ENCODE data around the gene BACE2. TPM values are rescaled to one million over a fixed set of nuclear protein-coding genes. Genes with fewer than 3 reads are reported as not detected.

BACE2 gene
- polyA plus RNA-seq, 1 donor from 2014 or later, result 0.32 TPM

DNA sequence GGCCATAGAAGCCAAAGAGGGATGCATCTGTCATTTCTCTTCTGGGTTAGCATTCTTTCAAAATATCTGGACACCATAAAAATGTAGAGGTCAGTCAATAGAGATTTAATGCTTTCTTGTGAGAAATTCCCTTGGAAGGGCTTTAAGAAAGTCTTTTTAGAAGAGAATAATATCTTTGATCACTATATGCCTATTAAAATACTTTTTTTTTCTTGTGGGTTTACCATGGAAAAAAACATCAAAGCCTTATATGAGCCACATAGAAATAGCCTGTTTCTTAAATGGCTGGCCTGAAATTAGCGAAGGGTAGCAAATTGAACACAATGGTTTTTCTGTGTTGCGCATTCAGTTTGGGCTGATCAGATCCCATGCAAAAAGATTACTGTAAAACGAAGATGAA lies 36.8 kb downstream of the BACE2 start:
- H2AFZ ChIP-seq (ENCODE audit: low read depth, low read length), result no peak overlapping the region
- TF ChIP-seq MXI1 (conservative IDR thresholded peaks at IDR 0.05; ENCODE audit: poor library complexity, severe bottlenecking) (no peak), TAF1 (IDR thresholded peaks at IDR 0.05; ENCODE audit: low read depth) (no peak)
- TF ChIP-seq, protein P1, sequence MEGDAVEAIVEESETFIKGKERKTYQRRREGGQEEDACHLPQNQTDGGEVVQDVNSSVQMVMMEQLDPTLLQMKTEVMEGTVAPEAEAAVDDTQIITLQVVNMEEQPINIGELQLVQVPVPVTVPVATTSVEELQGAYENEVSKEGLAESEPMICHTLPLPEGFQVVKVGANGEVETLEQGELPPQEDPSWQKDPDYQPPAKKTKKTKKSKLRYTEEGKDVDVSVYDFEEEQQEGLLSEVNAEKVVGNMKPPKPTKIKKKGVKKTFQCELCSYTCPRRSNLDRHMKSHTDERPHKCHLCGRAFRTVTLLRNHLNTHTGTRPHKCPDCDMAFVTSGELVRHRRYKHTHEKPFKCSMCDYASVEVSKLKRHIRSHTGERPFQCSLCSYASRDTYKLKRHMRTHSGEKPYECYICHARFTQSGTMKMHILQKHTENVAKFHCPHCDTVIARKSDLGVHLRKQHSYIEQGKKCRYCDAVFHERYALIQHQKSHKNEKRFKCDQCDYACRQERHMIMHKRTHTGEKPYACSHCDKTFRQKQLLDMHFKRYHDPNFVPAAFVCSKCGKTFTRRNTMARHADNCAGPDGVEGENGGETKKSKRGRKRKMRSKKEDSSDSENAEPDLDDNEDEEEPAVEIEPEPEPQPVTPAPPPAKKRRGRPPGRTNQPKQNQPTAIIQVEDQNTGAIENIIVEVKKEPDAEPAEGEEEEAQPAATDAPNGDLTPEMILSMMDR (IDR thresholded peaks at IDR 0.05; ENCODE audit: poor library complexity, severe bottlenecking), result no peak
- TF ChIP-seq, protein P2, sequence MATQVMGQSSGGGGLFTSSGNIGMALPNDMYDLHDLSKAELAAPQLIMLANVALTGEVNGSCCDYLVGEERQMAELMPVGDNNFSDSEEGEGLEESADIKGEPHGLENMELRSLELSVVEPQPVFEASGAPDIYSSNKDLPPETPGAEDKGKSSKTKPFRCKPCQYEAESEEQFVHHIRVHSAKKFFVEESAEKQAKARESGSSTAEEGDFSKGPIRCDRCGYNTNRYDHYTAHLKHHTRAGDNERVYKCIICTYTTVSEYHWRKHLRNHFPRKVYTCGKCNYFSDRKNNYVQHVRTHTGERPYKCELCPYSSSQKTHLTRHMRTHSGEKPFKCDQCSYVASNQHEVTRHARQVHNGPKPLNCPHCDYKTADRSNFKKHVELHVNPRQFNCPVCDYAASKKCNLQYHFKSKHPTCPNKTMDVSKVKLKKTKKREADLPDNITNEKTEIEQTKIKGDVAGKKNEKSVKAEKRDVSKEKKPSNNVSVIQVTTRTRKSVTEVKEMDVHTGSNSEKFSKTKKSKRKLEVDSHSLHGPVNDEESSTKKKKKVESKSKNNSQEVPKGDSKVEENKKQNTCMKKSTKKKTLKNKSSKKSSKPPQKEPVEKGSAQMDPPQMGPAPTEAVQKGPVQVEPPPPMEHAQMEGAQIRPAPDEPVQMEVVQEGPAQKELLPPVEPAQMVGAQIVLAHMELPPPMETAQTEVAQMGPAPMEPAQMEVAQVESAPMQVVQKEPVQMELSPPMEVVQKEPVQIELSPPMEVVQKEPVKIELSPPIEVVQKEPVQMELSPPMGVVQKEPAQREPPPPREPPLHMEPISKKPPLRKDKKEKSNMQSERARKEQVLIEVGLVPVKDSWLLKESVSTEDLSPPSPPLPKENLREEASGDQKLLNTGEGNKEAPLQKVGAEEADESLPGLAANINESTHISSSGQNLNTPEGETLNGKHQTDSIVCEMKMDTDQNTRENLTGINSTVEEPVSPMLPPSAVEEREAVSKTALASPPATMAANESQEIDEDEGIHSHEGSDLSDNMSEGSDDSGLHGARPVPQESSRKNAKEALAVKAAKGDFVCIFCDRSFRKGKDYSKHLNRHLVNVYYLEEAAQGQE (IDR thresholded peaks at IDR 0.05; ENCODE audit: borderline replicate concordance), result no peak
- no peak overlapping the region for H3K9ac ChIP-seq (ENCODE audit: low read length)
- no peak overlapping the region for H3K4me2 ChIP-seq (ENCODE audit: low read length)
- no peak overlapping the region for H3K4me3 ChIP-seq (ENCODE audit: low read length)
- H4K20me1 ChIP-seq (ENCODE audit: insufficient read depth), result no peaks in the 10 kb centered on the region
- no peaks in the 10 kb centered on the region for H3K79me2 ChIP-seq (replicated peaks; ENCODE audit: insufficient read depth, low read length)
- no peaks in the 10 kb centered on the region for H3K27me3 ChIP-seq (ENCODE audit: insufficient read depth, low read depth, low read length)
- no peak overlapping the region for H3K27ac ChIP-seq (ENCODE audit: low read length)
- no peaks in the 10 kb centered on the region for H3F3A ChIP-seq (ENCODE audit: insufficient read depth, low read length, poor library complexity, severe bottlenecking)
- no peaks in the 10 kb centered on the region for H3K9me3 ChIP-seq (ENCODE audit: low read length)
- no peaks in the 10 kb centered on the region for H3K36me3 ChIP-seq (ENCODE audit: insufficient read depth, low read length)
- no peaks in the 10 kb centered on the region for H3K9me2 ChIP-seq (ENCODE audit: insufficient read depth, low read length)

DNA sequence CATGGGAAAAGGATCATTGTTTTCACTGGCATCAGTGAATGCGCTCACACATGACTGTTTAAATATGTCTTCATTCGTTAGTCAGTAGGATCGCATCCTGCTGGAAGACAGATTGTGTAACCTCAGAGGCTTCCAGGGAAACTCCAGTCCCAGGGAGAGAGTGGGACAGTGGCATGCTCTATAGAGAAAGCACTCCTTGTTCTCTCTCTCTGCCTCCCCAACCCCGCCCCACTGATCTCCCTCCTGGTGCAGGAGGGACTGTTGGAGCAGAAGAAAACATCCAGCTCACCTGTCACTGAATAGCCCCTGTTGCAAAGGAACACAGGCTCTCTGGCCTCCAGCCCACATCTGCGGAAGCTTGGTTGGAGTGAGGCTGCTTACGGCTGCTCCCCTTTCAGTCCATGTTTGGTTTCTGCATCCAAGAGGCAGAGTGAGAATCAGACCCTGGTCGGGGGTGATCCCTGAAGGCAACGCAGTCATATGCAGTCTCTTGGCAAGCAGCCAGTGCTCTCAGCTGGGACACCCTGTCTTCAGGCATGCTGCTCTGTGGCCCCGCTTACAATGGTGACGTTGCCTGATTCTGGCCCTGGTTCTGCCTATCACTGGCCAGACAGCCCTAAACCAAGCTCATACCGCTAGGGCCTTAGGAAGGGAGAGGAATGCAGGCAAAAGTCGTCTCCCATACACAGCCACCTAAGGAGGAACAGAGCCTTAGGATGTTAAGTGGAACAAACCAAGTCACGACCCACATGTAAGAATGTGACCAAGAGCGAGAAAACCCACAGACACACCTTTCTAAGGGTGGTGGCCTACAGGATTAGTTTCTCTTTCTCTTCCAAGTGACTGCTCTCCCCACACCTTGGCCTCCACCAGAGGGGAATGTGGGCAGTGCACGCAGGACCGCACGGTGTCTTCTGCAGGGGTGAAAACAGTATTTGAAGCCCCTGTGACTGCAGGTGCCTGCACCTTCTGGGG lies 39.7 kb downstream of the BACE2 start:
- Histone ChIP-seq H3K27me3 (ENCODE audit: insufficient read depth, low read depth, low read length) (no peaks in the 10 kb centered on the region), H3K36me3 (ENCODE audit: insufficient read depth, low read length) (no peaks in the 10 kb centered on the region), H3K79me2 (replicated peaks; ENCODE audit: insufficient read depth, low read length) (no peaks in the 10 kb centered on the region), H3K4me2 (ENCODE audit: low read length) (no peak overlapping the region), H2AFZ (ENCODE audit: low read depth, low read length) (no peak overlapping the region), H3K27ac (ENCODE audit: low read length) (no peak overlapping the region), H3K9ac (ENCODE audit: low read length) (no peak overlapping the region), H4K20me1 (ENCODE audit: insufficient read depth) (no peaks in the 10 kb centered on the region), H3K9me2 (ENCODE audit: insufficient read depth, low read length) (no peaks in the 10 kb centered on the region), H3K4me3 (ENCODE audit: low read length) (no peak overlapping the region), H3K9me3 (ENCODE audit: low read length) (no peaks in the 10 kb centered on the region), H3F3A (ENCODE audit: insufficient read depth, low read length, poor library complexity, severe bottlenecking) (no peaks in the 10 kb centered on the region)
- TF ChIP-seq RAD21 (conservative IDR thresholded peaks at IDR 0.05) (no peak), POLR2AphosphoS5 (IDR thresholded peaks at IDR 0.05) (no peak), EZH2 (IDR thresholded peaks at IDR 0.05; ENCODE audit: borderline replicate concordance, insufficient read depth, low read length, poor library complexity, severe bottlenecking) (no peak), EP300 (conservative IDR thresholded peaks at IDR 0.05; ENCODE audit: poor library complexity, severe bottlenecking) (no peak), SMC3 (conservative IDR thresholded peaks at IDR 0.05; ENCODE audit: poor library complexity) (no peak), TAF1 (IDR thresholded peaks at IDR 0.05; ENCODE audit: low read depth) (no peak)
